IPS-20b (cell line): ENCODE measurements around the gene PRRX1.

ENCODE experiments used
- H3K27ac ChIP-seq: one replicate; pipeline ENCODE4 v1.5.1; 2013; ENCODE audit warnings: low read length
- H3K27me3 ChIP-seq: 2 replicates; pipeline ENCODE4 v1.6.1; 2013; ENCODE audit warnings: mild to moderate bottlenecking, low read length, inconsistent platforms; ENCODE audit not compliant: insufficient read depth
- H3K36me3 ChIP-seq: 2 replicates; pipeline ENCODE4 v1.6.1; 2013; ENCODE audit warnings: low read depth, mild to moderate bottlenecking, inconsistent platforms, low read length, moderate library complexity; ENCODE audit not compliant: insufficient read depth
- H3K4me1 ChIP-seq: 2 replicates; pipeline ENCODE4 v1.6.1; 2013; ENCODE audit warnings: mild to moderate bottlenecking, control low read depth, inconsistent platforms, low read length, moderate library complexity; ENCODE audit not compliant: insufficient read depth
- H3K4me3 ChIP-seq: 2 replicates; pipeline ENCODE4 v1.5.1; 2013; ENCODE audit warnings: mild to moderate bottlenecking, low read length, inconsistent platforms
- H3K9ac ChIP-seq: 2 replicates; pipeline ENCODE4 v1.6.1; 2013; ENCODE audit warnings: low read depth, mild to moderate bottlenecking, inconsistent platforms, low read length, moderate library complexity
- H3K9me3 ChIP-seq: 2 replicates; pipeline ENCODE4 v1.6.1; 2013; ENCODE audit warnings: mild to moderate bottlenecking, low read depth, low read length, inconsistent platforms; ENCODE audit not compliant: insufficient read depth

The PRRX1 gene

GRCh38 chr1:170676628-170677027 is 12.7 kb downstream of the PRRX1 start:
- Histone ChIP-seq H3K36me3 (no peaks in the 10 kb centered on the region), H3K27ac (no peak overlapping the region), H3K9me3 (no peaks in the 10 kb centered on the region), H3K9ac (no peak overlapping the region), H3K27me3 (peaks cover 26% of the 10 kb centered on the region), H3K4me1 (no peaks in the 10 kb centered on the region), H3K4me3 (no peak overlapping the region)

- no peaks in the 10 kb centered on the region for H3K4me1 ChIP-seq
- no peaks in the 10 kb centered on the region for H3K36me3 ChIP-seq
- H3K9ac ChIP-seq = no peak overlapping the region
- no peak overlapping the region for H3K27ac ChIP-seq
- no peaks in the 10 kb centered on the region for H3K9me3 ChIP-seq
- H3K27me3 ChIP-seq = peaks cover 13% of the 10 kb centered on the region
- H3K4me3 ChIP-seq = no peak overlapping the region
Measured at GRCh38 chr1:170678027-170678600, 14.2 kb downstream of the PRRX1 start.

- Histone ChIP-seq H3K27me3 (no peaks in the 10 kb centered on the region), H3K4me3 (no peak overlapping the region), H3K4me1 (no peaks in the 10 kb centered on the region), H3K36me3 (no peaks in the 10 kb centered on the region), H3K27ac (no peak overlapping the region), H3K9me3 (no peaks in the 10 kb centered on the region), H3K9ac (no peak overlapping the region)
Measured at GRCh38 chr1:170680428-170680827, 16.5 kb downstream of the PRRX1 start.

GRCh38 chr1:170682169-170682568 is 18.2 kb downstream of the PRRX1 start:
- Histone ChIP-seq H3K36me3 (no peaks in the 10 kb centered on the region), H3K9ac (no peak overlapping the region), H3K27ac (no peak overlapping the region), H3K4me3 (no peak overlapping the region), H3K9me3 (no peaks in the 10 kb centered on the region), H3K4me1 (no peaks in the 10 kb centered on the region), H3K27me3 (no peaks in the 10 kb centered on the region)

GRCh38 chr1:170682809-170683208 is 18.9 kb downstream of the PRRX1 start:
- no peak overlapping the region for H3K9ac ChIP-seq
- no peaks in the 10 kb centered on the region for H3K9me3 ChIP-seq
- H3K4me3 ChIP-seq = no peak overlapping the region
- no peaks in the 10 kb centered on the region for H3K36me3 ChIP-seq
- H3K27me3 ChIP-seq = no peaks in the 10 kb centered on the region
- no peak overlapping the region for H3K27ac ChIP-seq
- H3K4me1 ChIP-seq = no peaks in the 10 kb centered on the region

GRCh38 chr1:170685166-170685565 is 21.2 kb downstream of the PRRX1 start:
- no peak overlapping the region for H3K9ac ChIP-seq
- no peak overlapping the region for H3K27ac ChIP-seq
- H3K36me3 ChIP-seq = no peaks in the 10 kb centered on the region
- H3K4me3 ChIP-seq = no peak overlapping the region
- no peaks in the 10 kb centered on the region for H3K9me3 ChIP-seq
- H3K27me3 ChIP-seq = no peaks in the 10 kb centered on the region
- H3K4me1 ChIP-seq = no peaks in the 10 kb centered on the region

- Histone ChIP-seq H3K27ac (no peak overlapping the region), H3K27me3 (no peaks in the 10 kb centered on the region), H3K9ac (no peak overlapping the region), H3K4me1 (no peaks in the 10 kb centered on the region), H3K9me3 (no peaks in the 10 kb centered on the region), H3K4me3 (no peak overlapping the region), H3K36me3 (no peaks in the 10 kb centered on the region)
Measured at GRCh38 chr1:170686291-170686690, 22.4 kb downstream of the PRRX1 start.

GRCh38 chr1:170687621-170688020 is 23.7 kb downstream of the PRRX1 start:
- Histone ChIP-seq H3K36me3 (no peaks in the 10 kb centered on the region), H3K27me3 (no peaks in the 10 kb centered on the region), H3K27ac (no peak overlapping the region), H3K9me3 (no peaks in the 10 kb centered on the region), H3K4me3 (no peak overlapping the region), H3K9ac (no peak overlapping the region), H3K4me1 (no peaks in the 10 kb centered on the region)

GRCh38 chr1:170691258-170691657 is 27.3 kb downstream of the PRRX1 start:
- Histone ChIP-seq H3K9ac (no peak overlapping the region), H3K27me3 (no peaks in the 10 kb centered on the region), H3K9me3 (no peaks in the 10 kb centered on the region), H3K4me3 (no peak overlapping the region), H3K36me3 (no peaks in the 10 kb centered on the region), H3K27ac (no peak overlapping the region), H3K4me1 (0 out of 2 replicates have a peak, but pooled peaks cover 4% of the 10 kb centered on the region)

- no peaks in the 10 kb centered on the region for H3K36me3 ChIP-seq
- H3K4me1 ChIP-seq = 0 out of 2 replicates have a peak, but pooled peaks cover 4% of the 10 kb centered on the region
- no peaks in the 10 kb centered on the region for H3K27me3 ChIP-seq
- H3K27ac ChIP-seq = no peak overlapping the region
- H3K9me3 ChIP-seq = no peaks in the 10 kb centered on the region
- no peak overlapping the region for H3K9ac ChIP-seq
- no peak overlapping the region for H3K4me3 ChIP-seq
Measured at GRCh38 chr1:170692866-170693575, 29.1 kb downstream of the PRRX1 start.

GRCh38 chr1:170694172-170694926 is 30.4 kb downstream of the PRRX1 start:
- H3K4me3 ChIP-seq = no peak overlapping the region
- no peak overlapping the region for H3K27ac ChIP-seq
- no peak overlapping the region for H3K9ac ChIP-seq
- no peaks in the 10 kb centered on the region for H3K9me3 ChIP-seq
- H3K36me3 ChIP-seq = no peaks in the 10 kb centered on the region
- H3K27me3 ChIP-seq = no peaks in the 10 kb centered on the region
- 0 out of 2 replicates have a peak, but pooled peaks cover 4% of the 10 kb centered on the region for H3K4me1 ChIP-seq
